HL-60 (cell line): ENCODE measurements around the gene POLD3.

Source experiments
- CTCF ChIP-seq: IDR thresholded peaks from one replicate; pipeline ENCODE4 v1.5.1; 2011; ENCODE audit warnings: low read length, control low read depth, inconsistent platforms; ENCODE audit not compliant: insufficient read depth
- REST ChIP-seq: IDR thresholded peaks from 2 replicates; pipeline ENCODE4 v1.6.1; 2012; ENCODE audit warnings: low read depth; ENCODE audit not compliant: insufficient replicate concordance

GRCh38 chr11:74630043-74630442, 37.7 kb downstream of the POLD3 start:
- no peak for TF ChIP-seq REST
- TF ChIP-seq CTCF, result no peak
